ENCODE measurements around the gene IFNK. TPM values are rescaled to one million over a fixed set of nuclear protein-coding genes. Genes with fewer than 3 reads are reported as not detected.

The IFNK gene
- total RNA-seq, 4 donors from 2014 or later: not detected

DNA sequence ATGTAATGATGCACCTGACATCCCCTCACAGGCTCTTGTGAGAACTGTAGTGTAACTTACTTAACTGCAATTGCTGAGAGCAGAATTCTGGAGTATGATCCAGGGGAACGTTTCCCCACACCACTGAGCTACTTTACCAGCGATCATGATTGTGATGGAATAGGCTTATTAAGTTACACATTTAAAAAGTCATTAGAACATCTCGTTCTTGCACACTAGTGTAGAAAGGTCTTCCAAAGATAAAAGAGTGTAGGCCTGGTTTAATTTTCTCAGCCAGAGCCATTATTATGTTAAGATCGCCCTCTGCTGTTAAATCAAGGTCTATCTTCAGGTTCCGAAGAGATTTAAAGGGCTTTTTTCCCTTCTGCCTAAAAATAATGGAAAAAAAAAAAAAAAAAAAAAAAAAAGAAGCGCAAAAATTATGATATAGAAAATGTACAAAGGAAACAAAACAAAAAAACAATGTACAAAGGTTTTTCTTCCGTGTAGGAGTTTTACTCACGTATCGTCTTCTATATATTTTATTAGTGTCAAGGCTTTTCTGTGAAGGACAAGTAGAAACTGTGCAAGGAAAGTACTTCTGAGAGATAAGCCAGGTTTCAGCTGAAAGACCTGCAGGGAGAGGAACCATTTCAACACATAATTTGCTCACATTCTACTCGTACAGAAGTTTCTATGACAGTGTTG is 24.1 kb downstream of the IFNK start:
- ATAC-seq (ENCODE audit: low FRiP score) (peak; percentile 88), DNase-seq (ENCODE audit: low spot score) (no peak)
- TF ChIP-seq, protein P1, sequence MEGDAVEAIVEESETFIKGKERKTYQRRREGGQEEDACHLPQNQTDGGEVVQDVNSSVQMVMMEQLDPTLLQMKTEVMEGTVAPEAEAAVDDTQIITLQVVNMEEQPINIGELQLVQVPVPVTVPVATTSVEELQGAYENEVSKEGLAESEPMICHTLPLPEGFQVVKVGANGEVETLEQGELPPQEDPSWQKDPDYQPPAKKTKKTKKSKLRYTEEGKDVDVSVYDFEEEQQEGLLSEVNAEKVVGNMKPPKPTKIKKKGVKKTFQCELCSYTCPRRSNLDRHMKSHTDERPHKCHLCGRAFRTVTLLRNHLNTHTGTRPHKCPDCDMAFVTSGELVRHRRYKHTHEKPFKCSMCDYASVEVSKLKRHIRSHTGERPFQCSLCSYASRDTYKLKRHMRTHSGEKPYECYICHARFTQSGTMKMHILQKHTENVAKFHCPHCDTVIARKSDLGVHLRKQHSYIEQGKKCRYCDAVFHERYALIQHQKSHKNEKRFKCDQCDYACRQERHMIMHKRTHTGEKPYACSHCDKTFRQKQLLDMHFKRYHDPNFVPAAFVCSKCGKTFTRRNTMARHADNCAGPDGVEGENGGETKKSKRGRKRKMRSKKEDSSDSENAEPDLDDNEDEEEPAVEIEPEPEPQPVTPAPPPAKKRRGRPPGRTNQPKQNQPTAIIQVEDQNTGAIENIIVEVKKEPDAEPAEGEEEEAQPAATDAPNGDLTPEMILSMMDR (IDR thresholded peaks at IDR 0.05): no peak

DNA sequence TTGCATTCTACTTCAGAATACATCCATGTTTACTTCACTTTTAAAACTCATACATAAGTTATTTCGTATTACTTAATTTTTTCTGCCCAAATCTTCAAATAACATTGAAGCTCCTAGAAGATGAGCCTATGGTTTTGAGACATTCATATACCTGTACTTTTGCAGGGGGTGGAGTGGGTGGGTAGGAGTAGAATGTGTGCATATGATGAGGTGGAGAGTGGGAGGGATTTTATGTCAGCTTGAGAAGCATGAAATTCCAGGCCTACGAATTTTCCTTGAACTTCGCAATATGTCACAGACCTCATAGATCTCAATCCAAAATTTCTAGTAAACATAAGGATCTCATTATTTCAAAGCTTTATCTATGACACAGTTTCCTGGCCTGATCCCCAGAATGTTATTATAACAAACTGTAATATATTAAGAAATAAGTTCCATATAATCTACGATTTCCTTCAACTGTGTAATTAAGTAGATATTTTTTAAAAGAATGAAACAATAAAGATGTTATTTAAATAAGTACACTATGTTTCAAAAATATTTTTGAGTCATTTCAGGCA is 25.2 kb downstream of the IFNK start:
- TF ChIP-seq, protein P1 (IDR thresholded peaks at IDR 0.05): no peak
- DNase-seq (ENCODE audit: low spot score) (no peak), ATAC-seq (ENCODE audit: low FRiP score) (no peak)

DNA sequence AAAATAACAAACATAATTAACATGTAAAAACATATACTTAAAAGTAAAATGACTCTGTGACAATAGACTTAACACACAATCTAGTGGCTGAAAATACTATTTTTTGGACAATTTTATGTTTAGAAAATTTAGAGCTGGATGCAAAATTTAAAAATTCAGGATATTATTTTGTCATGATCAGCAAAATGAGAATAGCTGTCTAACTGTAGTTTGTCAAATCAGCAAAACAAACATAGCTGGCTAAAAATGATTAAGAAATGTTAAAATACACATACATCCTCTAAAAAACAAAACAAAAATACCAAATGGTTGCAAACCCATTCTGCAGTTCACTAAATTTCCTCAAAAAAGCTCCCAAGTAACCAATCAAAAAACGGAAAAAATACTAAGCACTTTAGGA is 30.6 kb downstream of the IFNK start:
- DNase-seq (ENCODE audit: low spot score) (no peak), ATAC-seq (ENCODE audit: low FRiP score) (no peak)
- TF ChIP-seq, protein P1 (IDR thresholded peaks at IDR 0.05): no peak

DNA sequence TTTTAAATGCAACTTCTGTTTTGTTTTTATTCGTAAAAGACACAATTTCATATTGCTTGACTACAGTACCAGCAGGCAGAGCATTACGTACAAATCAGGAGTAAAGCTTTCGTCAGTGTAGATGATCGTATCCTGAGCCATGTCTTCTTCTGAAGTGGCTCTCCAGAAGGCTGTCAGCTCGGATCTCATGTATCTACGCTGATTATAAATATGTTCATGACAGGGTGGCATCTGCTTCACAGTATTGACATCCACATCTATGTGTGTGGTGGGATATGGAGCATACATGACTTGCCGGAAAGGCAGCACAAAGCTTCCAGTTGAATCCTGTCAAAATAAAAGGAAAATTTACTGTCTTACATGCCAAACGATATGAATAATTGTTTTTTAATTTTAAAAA is 32.4 kb downstream of the IFNK start:
- ATAC-seq (ENCODE audit: low FRiP score) (no peak), DNase-seq (ENCODE audit: low spot score) (no peak)
- TF ChIP-seq, protein P1 (IDR thresholded peaks at IDR 0.05): no peak

DNA sequence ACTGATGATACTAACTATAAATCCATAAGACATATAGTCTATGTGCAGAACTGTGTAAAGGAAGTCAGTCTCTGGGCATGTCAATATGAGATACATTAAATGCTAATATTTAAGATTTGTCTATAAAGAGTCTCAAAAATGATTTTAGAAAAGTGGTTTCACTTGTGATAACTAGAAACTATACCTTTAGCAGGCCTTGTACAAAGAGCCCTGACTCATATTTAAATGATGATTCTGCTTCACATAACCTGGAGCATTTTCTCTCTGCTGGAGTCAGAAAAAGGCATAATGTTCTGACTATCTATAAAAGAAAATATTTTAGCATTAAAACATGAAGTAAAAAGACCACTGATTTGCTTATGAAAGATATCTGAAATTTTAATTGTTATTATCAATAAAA is 34.2 kb downstream of the IFNK start:
- DNase-seq (ENCODE audit: low spot score): no peak
- ATAC-seq (ENCODE audit: low FRiP score): no peak
- TF ChIP-seq, protein P1 (IDR thresholded peaks at IDR 0.05): no peak

DNA sequence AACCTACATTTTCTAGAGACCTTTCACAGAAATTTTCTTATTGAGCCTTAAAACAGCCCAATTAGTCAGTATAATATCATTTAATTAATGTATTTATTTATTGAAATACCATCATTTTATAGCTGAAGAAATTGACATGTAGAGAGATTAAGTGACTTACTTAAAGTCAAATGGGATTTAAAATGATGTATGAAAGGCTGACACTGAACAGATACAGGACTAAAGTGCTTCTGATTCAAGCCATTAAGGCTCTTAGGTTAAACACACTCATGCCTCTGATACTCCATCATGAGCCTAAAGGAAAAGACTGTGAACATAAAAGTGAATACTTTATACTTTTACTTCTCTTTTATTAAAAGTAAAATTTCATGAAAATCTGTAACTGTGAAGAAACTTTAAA is 36.4 kb downstream of the IFNK start:
- ATAC-seq (ENCODE audit: low FRiP score) (no peak), DNase-seq (ENCODE audit: low spot score) (no peak)
- TF ChIP-seq, protein P1 (IDR thresholded peaks at IDR 0.05): no peak

DNA sequence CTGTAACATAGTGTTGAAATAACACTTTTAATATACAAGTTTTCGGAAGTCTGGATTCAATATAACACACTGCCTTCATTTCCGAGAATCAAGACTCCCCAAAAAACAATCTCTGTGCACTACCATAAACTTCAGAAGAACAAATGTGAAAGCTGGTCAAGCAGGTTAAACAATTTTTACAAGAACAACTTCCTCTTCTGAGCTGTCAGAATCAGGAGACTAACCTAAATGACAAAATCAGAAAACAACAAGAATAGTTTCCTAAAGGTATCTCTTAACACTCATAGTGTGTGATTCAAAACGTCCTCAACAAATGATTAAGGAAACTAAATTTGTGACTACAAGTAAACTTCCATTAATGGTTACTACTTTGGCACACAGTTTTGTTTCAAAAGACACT is 37.6 kb downstream of the IFNK start:
- DNase-seq (ENCODE audit: low spot score): no peak
- ATAC-seq (ENCODE audit: low FRiP score): no peak
- TF ChIP-seq, protein P1 (IDR thresholded peaks at IDR 0.05): no peak

Measured in omental fat pad (tissue), 4 donors.